ENCODE data around the gene CREG2. TPM values are rescaled to one million over a fixed set of nuclear protein-coding genes. Genes with fewer than 3 reads are reported as not detected.
A peak's percentile ranks its signal among the peaks of the same experiment; 100 is the strongest.

The CREG2 gene
- total and polyA plus RNA-seq, 2 donors (not counting 1 experiment from before 2014, with no cell fraction given) = 0.10 TPM; not detected in 1

DNA sequence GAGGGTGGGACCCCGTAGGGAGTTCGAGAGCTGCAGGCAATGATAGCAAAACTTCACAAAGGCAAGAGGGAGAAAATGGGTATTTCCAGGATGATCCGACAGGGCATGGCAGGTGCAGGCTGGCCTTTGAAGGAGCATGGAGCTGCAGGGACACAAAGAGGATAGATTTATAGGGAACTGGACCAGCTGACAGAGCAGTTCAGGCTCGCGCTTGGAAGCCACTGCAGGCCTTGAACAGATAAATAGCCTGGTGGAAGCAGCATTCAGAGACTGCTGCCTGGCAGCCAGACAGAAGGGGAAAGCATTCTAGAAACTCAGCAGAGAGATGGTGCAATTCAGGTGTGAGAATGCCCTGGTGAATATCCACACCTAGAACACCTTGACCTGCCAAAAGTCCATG lies 29.3 kb upstream of the CREG2 start:
- H4K20me1 ChIP-seq (ENCODE audit: control insufficient read depth, insufficient read depth, low read length, poor library complexity, severe bottlenecking) = no peaks in the 10 kb centered on the region
- no peak for ATAC-seq (ENCODE audit: low read depth)
- no peaks in the 10 kb centered on the region for H3K4me1 ChIP-seq (ENCODE audit: control insufficient read depth in 2 of 2, insufficient read depth in 2 of 2, low read length in 2 of 2)
- no peaks in the 10 kb centered on the region for H3K4me1 Mint-ChIP-seq
- no peak overlapping the region for H3K4me3 Mint-ChIP-seq
- H3K79me2 ChIP-seq (ENCODE audit: control insufficient read depth, insufficient read depth, low read length) = no peaks in the 10 kb centered on the region
- no peak overlapping the region for H2AFZ ChIP-seq (ENCODE audit: insufficient read depth, low read depth, low read length, poor library complexity, severe bottlenecking)
- no peaks in the 10 kb centered on the region for H3K36me3 ChIP-seq (replicated peaks in 1 of 2; ENCODE audit: control extremely low read depth in 1 of 2, control insufficient read depth in 1 of 2, extremely low read depth in 1 of 2, insufficient read depth in 2 of 2, low read length in 1 of 2)
- no peak overlapping the region for H3K4me2 ChIP-seq (replicated peaks; ENCODE audit: low read depth, low read length, poor library complexity, severe bottlenecking)
- no peak overlapping the region for H3K27ac ChIP-seq (ENCODE audit: low read length in 2 of 2)
- ChIA-PET CTCF (interaction anchor here (0.8 to 8.8 kb wide), 11 partner anchors 8 to 824 kb away, joined by 3 to 288 read pairs (median 4); no protein-coding TSS in a partner anchor), POLR2A (no interaction called here)
- no peaks in the 10 kb centered on the region for H3K9me3 Mint-ChIP-seq (ENCODE audit: insufficient read depth)
- no peak for DNase-seq
- intact Hi-C loops (cut with micrococcal nuclease) = loop anchor here (5.0 kb wide), 1 partner anchor 281 kb away; the partner anchor contains the start of gene MAP4K4
- H3K4me3 ChIP-seq (ENCODE audit: control extremely low read depth in 1 of 5, extremely low read depth in 1 of 5, insufficient read depth in 1 of 5, low read depth in 2 of 5, low read length in 4 of 5) = no peak overlapping the region
- no peak overlapping the region for H3K9ac ChIP-seq (ENCODE audit: low read length)
- TF ChIP-seq, protein P1, sequence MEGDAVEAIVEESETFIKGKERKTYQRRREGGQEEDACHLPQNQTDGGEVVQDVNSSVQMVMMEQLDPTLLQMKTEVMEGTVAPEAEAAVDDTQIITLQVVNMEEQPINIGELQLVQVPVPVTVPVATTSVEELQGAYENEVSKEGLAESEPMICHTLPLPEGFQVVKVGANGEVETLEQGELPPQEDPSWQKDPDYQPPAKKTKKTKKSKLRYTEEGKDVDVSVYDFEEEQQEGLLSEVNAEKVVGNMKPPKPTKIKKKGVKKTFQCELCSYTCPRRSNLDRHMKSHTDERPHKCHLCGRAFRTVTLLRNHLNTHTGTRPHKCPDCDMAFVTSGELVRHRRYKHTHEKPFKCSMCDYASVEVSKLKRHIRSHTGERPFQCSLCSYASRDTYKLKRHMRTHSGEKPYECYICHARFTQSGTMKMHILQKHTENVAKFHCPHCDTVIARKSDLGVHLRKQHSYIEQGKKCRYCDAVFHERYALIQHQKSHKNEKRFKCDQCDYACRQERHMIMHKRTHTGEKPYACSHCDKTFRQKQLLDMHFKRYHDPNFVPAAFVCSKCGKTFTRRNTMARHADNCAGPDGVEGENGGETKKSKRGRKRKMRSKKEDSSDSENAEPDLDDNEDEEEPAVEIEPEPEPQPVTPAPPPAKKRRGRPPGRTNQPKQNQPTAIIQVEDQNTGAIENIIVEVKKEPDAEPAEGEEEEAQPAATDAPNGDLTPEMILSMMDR (IDR thresholded peaks at IDR 0.05) = no peak
- no peak for TF ChIP-seq EZH2 (IDR thresholded peaks at IDR 0.05; ENCODE audit: borderline replicate concordance, insufficient read depth, low read depth, low read length, poor library complexity, severe bottlenecking)
- H3K9me3 ChIP-seq (ENCODE audit: control extremely low read depth in 1 of 3, control insufficient read depth in 2 of 3, insufficient read depth in 1 of 3, low read length in 2 of 3) = peaks cover 0 to 10% (median 7%) of the 10 kb centered on the region in 3 donors
- peak overlapping the region; percentile 29 for H3K27ac Mint-ChIP-seq
- H3K27me3 ChIP-seq (replicated peaks in 1 of 4; ENCODE audit: control extremely low read depth in 1 of 4, control insufficient read depth in 3 of 4, insufficient read depth in 4 of 4, low read length in 3 of 4) = peaks cover 0 to 5% (median 0%) of the 10 kb centered on the region in 4 experiments
- WGBS (ENCODE audit: insufficient coverage) = 85% methylated on average over 5 of the region's 5 CpGs
- peaks cover 13% of the 10 kb centered on the region for H3K27me3 Mint-ChIP-seq

DNA sequence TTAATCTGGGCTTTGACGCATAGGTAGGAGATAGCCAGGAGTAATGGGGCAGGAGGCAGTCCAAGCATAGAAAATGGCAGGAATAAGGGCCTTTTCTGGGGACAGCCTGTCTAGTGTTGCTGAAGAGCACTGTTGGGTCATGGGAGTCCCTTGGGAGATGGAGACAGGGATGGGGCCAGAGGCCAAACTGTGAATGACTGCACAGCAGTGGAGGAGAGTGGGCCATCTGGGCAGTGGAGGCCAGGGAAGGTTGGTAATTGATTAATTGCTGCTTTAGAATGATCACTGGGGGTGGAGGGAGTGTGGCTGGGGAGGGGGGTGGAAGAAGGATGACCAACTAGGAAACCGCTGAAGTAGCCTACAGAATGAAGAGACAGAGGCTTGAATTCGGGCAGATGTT lies 28.6 kb upstream of the CREG2 start:
- ChIA-PET POLR2A (no interaction called here), CTCF (interaction anchor here (1.2 to 8.8 kb wide), 5 partner anchors 53 to 825 kb away, joined by 3 to 288 read pairs (median 4); no protein-coding TSS in a partner anchor)
- H3K4me1 Mint-ChIP-seq = no peaks in the 10 kb centered on the region
- H3K9me3 Mint-ChIP-seq (ENCODE audit: insufficient read depth) = no peaks in the 10 kb centered on the region
- no peaks in the 10 kb centered on the region for H3K4me1 ChIP-seq (ENCODE audit: control insufficient read depth in 2 of 2, insufficient read depth in 2 of 2, low read length in 2 of 2)
- H3K9ac ChIP-seq (ENCODE audit: low read length) = no peak overlapping the region
- WGBS (ENCODE audit: insufficient coverage) = 87% methylated on average over 3 of the region's 3 CpGs
- H3K79me2 ChIP-seq (ENCODE audit: control insufficient read depth, insufficient read depth, low read length) = no peaks in the 10 kb centered on the region
- no peaks in the 10 kb centered on the region for H4K20me1 ChIP-seq (ENCODE audit: control insufficient read depth, insufficient read depth, low read length, poor library complexity, severe bottlenecking)
- peaks cover 0 to 10% (median 7%) of the 10 kb centered on the region in 3 donors for H3K9me3 ChIP-seq (ENCODE audit: control extremely low read depth in 1 of 3, control insufficient read depth in 2 of 3, insufficient read depth in 1 of 3, low read length in 2 of 3)
- peaks cover 0 to 5% (median 0%) of the 10 kb centered on the region in 4 experiments for H3K27me3 ChIP-seq (replicated peaks in 1 of 4; ENCODE audit: control extremely low read depth in 1 of 4, control insufficient read depth in 3 of 4, insufficient read depth in 4 of 4, low read length in 3 of 4)
- H3K36me3 ChIP-seq (replicated peaks in 1 of 2; ENCODE audit: control extremely low read depth in 1 of 2, control insufficient read depth in 1 of 2, extremely low read depth in 1 of 2, insufficient read depth in 2 of 2, low read length in 1 of 2) = no peaks in the 10 kb centered on the region
- H2AFZ ChIP-seq (ENCODE audit: insufficient read depth, low read depth, low read length, poor library complexity, severe bottlenecking) = no peak overlapping the region
- peaks cover 13% of the 10 kb centered on the region for H3K27me3 Mint-ChIP-seq
- no peak overlapping the region for H3K27ac Mint-ChIP-seq
- DNase-seq (no peak), ATAC-seq (ENCODE audit: low read depth) (no peak)
- H3K4me3 ChIP-seq (ENCODE audit: control extremely low read depth in 1 of 5, extremely low read depth in 1 of 5, insufficient read depth in 1 of 5, low read depth in 2 of 5, low read length in 4 of 5) = no peak overlapping the region
- no peak overlapping the region for H3K27ac ChIP-seq (ENCODE audit: low read length in 2 of 2)
- intact Hi-C loops (cut with micrococcal nuclease) = loop anchor here (5.0 kb wide), 1 partner anchor 281 kb away; the partner anchor contains the start of gene MAP4K4
- H3K4me2 ChIP-seq (replicated peaks; ENCODE audit: low read depth, low read length, poor library complexity, severe bottlenecking) = no peak overlapping the region
- TF ChIP-seq, protein P1 (IDR thresholded peaks at IDR 0.05) = no peak
- no peak for TF ChIP-seq EZH2 (IDR thresholded peaks at IDR 0.05; ENCODE audit: borderline replicate concordance, insufficient read depth, low read depth, low read length, poor library complexity, severe bottlenecking)
- no peak overlapping the region for H3K4me3 Mint-ChIP-seq

Measured in B cell (primary cell).